ENCODE data around the gene POLR3F.
"Not testable (repeated sequence)": the region's sequence is repeated elsewhere in the genome, so short reads cannot be mapped to it uniquely, and the experiment has no call there.

The POLR3F gene

DNA sequence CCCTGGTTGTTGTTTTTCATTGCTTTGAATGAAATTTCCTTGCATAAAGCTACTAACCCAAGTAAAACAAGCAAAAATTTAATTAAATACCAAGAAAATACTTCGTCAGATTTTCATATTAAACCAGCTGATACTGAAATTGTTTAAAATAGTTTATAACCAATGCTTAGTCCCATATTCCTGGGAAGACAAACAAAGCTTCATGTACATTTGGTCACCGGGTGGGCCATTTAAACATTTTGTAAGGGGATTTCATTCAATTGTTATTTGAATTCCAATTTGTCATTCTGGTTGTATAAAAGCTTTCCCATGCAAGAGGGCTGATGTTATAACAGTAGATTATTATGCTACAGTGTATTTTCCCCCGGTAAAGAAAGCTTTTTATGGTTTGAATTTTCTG is 30.4 kb downstream of the POLR3F start:
- H3K27ac ChIP-seq = peak overlapping the region; percentile 13
- no peaks in the 10 kb centered on the region for H3K4me1 ChIP-seq
- no peaks in the 10 kb centered on the region for H3K36me3 ChIP-seq (ENCODE audit: control insufficient read depth, insufficient read depth, low read length)
- H3K9ac ChIP-seq = no peak overlapping the region
- TF ChIP-seq, protein P1, sequence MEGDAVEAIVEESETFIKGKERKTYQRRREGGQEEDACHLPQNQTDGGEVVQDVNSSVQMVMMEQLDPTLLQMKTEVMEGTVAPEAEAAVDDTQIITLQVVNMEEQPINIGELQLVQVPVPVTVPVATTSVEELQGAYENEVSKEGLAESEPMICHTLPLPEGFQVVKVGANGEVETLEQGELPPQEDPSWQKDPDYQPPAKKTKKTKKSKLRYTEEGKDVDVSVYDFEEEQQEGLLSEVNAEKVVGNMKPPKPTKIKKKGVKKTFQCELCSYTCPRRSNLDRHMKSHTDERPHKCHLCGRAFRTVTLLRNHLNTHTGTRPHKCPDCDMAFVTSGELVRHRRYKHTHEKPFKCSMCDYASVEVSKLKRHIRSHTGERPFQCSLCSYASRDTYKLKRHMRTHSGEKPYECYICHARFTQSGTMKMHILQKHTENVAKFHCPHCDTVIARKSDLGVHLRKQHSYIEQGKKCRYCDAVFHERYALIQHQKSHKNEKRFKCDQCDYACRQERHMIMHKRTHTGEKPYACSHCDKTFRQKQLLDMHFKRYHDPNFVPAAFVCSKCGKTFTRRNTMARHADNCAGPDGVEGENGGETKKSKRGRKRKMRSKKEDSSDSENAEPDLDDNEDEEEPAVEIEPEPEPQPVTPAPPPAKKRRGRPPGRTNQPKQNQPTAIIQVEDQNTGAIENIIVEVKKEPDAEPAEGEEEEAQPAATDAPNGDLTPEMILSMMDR (IDR thresholded peaks at IDR 0.05) = no peak
- no peaks in the 10 kb centered on the region for H3K27me3 ChIP-seq (ENCODE audit: control insufficient read depth, insufficient read depth, low read length)
- H3K4me2 ChIP-seq (ENCODE audit: low read length) = peak overlapping the region; percentile 56
- peak overlapping the region; percentile 65 for H3K4me3 ChIP-seq (ENCODE audit: low read depth, low read length)
- peak overlapping the region; percentile 93 for H2AFZ ChIP-seq
- no peaks in the 10 kb centered on the region for H3K79me2 ChIP-seq
- no peaks in the 10 kb centered on the region for H3K9me3 ChIP-seq (ENCODE audit: control insufficient read depth, low read length)

DNA sequence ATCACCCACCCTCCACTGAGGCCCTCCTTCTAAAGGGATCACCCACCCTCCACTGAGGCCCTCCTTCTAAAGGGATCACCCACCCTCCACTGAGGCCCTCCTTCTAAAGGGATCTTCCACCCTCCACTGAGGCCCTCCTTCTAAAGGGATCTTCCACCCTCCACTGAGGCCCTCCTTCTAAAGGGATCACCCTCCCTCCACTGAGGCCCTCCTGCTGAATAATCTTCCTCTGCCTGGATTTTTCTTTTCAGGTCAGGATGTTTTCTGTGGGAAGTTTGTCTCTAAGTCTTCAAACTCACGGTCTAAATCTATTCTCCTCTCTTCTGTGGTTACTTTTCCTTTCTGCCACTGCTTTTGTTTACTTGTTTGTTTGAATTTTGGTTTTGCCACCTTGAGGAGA is 34.5 kb downstream of the POLR3F start:
- not testable (repeated sequence) for H3K4me3 ChIP-seq (ENCODE audit: low read depth, low read length); H3K27me3 ChIP-seq (ENCODE audit: control insufficient read depth, insufficient read depth, low read length); H3K4me1 ChIP-seq; H3K9ac ChIP-seq; H3K9me3 ChIP-seq (ENCODE audit: control insufficient read depth, low read length); H2AFZ ChIP-seq; H3K27ac ChIP-seq; H3K79me2 ChIP-seq; H3K36me3 ChIP-seq (ENCODE audit: control insufficient read depth, insufficient read depth, low read length); H3K4me2 ChIP-seq (ENCODE audit: low read length)

DNA sequence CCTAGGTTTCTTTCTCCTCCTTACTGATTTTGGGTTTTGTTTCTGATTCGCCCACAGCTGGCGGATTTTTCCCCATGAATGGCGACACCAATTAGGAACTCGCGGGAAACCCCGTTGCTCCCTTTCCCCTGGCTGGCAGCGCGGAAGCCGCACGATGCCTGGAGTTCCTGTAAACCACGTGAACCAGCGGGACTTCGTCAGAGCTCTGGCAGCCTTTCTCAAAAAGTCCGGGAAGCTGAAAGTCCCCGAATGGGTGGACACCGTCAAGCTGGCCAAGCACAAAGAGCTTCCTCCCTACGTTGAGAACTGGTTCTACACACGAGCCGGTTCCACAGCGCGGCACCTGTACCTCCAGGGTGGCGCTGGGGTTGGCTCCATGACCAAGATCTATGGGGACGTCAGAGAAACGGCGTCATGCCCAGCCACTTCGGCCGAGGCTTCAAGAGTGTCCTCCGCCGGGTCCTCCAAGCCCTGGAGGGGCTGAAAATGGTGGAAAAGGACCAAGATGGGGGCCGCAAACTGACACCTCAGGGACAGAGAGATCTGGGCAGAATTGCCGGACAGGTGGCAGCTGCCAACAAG is 37.4 kb downstream of the POLR3F start:
- TF ChIP-seq, protein P1 (IDR thresholded peaks at IDR 0.05) = no peak
- Histone ChIP-seq H3K9me3 (ENCODE audit: control insufficient read depth, low read length) (no peaks in the 10 kb centered on the region), H3K79me2 (peaks cover 8% of the 10 kb centered on the region), H2AFZ (no peak overlapping the region), H3K4me3 (ENCODE audit: low read depth, low read length) (no peak overlapping the region), H3K4me1 (no peaks in the 10 kb centered on the region), H3K27me3 (ENCODE audit: control insufficient read depth, insufficient read depth, low read length) (no peaks in the 10 kb centered on the region), H3K36me3 (ENCODE audit: control insufficient read depth, insufficient read depth, low read length) (no peaks in the 10 kb centered on the region), H3K4me2 (ENCODE audit: low read length) (no peak overlapping the region), H3K9ac (no peak overlapping the region), H3K27ac (no peak overlapping the region)

DNA sequence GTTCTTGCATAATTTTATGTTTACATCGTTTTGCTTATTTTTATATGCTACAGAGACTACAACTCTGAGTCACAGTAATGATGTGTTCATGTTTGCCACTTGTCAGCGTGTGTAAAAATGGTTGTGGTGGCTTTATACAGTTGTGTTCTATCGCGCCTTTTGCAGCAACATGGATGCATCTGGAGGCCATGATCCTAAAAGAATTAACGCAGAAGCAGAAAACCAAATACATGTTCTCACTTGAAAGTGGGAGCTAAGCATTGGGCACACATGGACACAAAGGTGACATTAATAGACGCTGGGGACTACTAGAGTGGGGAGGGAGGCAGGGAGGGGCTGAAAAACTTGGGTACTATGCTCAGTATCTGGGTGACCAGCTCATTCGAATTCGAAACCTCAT is 39.6 kb downstream of the POLR3F start:
- H3K4me1 ChIP-seq = no peaks in the 10 kb centered on the region
- H3K9me3 ChIP-seq (ENCODE audit: control insufficient read depth, low read length) = no peaks in the 10 kb centered on the region
- H3K4me2 ChIP-seq (ENCODE audit: low read length) = peak overlapping the region; percentile 89
- H3K9ac ChIP-seq = peak overlapping the region; percentile 77
- no peaks in the 10 kb centered on the region for H3K27me3 ChIP-seq (ENCODE audit: control insufficient read depth, insufficient read depth, low read length)
- H3K36me3 ChIP-seq (ENCODE audit: control insufficient read depth, insufficient read depth, low read length) = no peaks in the 10 kb centered on the region
- H3K4me3 ChIP-seq (ENCODE audit: low read depth, low read length) = peak overlapping the region; percentile 91
- H3K27ac ChIP-seq = peak overlapping the region; percentile 100
- H3K79me2 ChIP-seq = peaks cover 8% of the 10 kb centered on the region
- TF ChIP-seq, protein P1 (IDR thresholded peaks at IDR 0.05) = no peak
- H2AFZ ChIP-seq = peak overlapping the region; percentile 94

DNA sequence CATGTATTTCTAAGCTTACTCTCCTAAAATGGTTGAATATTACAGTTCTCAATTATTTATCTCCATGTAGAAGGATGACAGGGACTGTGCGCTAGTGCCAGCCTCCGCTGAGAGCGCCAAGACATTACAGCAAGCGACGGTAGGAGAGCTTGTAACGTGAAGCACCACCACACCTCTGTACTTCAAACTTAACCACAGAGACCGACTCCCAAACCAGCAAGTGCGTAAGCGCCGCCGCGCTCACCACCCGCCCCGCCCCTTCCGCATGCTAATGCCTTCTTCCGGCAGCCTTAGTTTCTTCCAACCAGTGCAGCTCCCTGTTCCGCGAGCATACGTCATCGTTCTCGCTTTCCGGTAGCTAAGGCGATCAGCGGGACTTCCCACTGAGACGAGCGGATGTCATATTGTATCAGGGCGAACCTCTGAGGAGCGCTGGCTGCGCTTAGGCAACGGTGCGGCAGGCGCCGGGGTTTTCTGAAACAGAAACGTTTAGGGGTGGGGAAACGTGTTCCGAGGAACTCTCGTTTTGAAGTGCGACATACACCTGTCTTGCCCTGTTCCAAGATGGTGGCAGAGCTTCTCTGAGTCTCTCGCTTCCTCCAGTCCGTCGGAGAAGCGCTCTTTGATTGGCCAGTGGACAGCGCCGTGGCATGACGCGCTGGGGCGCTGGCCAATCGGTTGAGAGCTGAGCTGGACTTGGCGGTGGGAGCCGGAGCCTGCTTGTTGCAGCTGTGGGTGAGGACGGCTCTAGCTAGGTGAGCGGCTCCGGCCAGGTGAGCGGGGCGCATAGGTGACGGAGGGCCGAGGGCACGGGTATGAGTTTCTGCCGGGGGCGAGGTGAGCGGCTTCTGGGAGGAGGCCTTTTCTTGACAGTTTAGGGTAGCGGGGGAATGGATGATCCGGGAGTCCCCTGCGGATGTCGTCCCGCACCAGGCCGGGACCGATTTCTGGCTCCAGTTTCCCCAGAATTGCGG is 40.3 kb downstream of the POLR3F start, which contains the start of gene SEC23B:
SEC23B (plus strand) TSS at position 723 of the 974 bp plus-strand sequence. CDS start 2,896 bp downstream, outside the sequence.
- H3K4me3 ChIP-seq (ENCODE audit: low read depth, low read length) = peak within 1 kb of the TSS; percentile 91
- H3K9me3 ChIP-seq (ENCODE audit: control insufficient read depth, low read length) = no peaks in the 10 kb centered on the region
- H3K27ac ChIP-seq = peak within 1 kb of the TSS; percentile 100
- H3K36me3 ChIP-seq (ENCODE audit: control insufficient read depth, insufficient read depth, low read length) = no peaks in the 10 kb centered on the region
- peak within 1 kb of the TSS; percentile 89 for H3K4me2 ChIP-seq (ENCODE audit: low read length)
- no peaks in the 10 kb centered on the region for H3K4me1 ChIP-seq
- TF ChIP-seq, protein P1 (IDR thresholded peaks at IDR 0.05) = no peak
- peak within 1 kb of the TSS; percentile 94 for H2AFZ ChIP-seq
- peak within 1 kb of the TSS; percentile 77 for H3K9ac ChIP-seq
- H3K27me3 ChIP-seq (ENCODE audit: control insufficient read depth, insufficient read depth, low read length) = no peaks in the 10 kb centered on the region
- H3K79me2 ChIP-seq = peaks cover 8% of the 10 kb centered on the region
